Measurements from ENCODE around the gene APOBEC3B.

The APOBEC3B gene

GRCh38 chr22:38966942-38967341 is 15.2 kb upstream of the APOBEC3B start:
- no peak for TF ChIP-seq CTCF (IDR thresholded peaks at IDR 0.05)

- TF ChIP-seq CTCF (IDR thresholded peaks at IDR 0.05): no peak
Measured at GRCh38 chr22:38967451-38968450, 14.4 kb upstream of the APOBEC3B start.

GRCh38 chr22:38968801-38969200 is 13.3 kb upstream of the APOBEC3B start:
- TF ChIP-seq CTCF (IDR thresholded peaks at IDR 0.05): no peak

- no peak for TF ChIP-seq CTCF (IDR thresholded peaks at IDR 0.05)
Measured at GRCh38 chr22:38970551-38970950, 11.6 kb upstream of the APOBEC3B start.

- TF ChIP-seq CTCF (IDR thresholded peaks at IDR 0.05): no peak
Measured at GRCh38 chr22:38971202-38971601, 10.9 kb upstream of the APOBEC3B start.

- TF ChIP-seq CTCF (IDR thresholded peaks at IDR 0.05): no peak
Measured at GRCh38 chr22:38971791-38972190, 10.4 kb upstream of the APOBEC3B start.

- no peak for TF ChIP-seq CTCF (IDR thresholded peaks at IDR 0.05)
Measured at GRCh38 chr22:38972558-38972957, 9.6 kb upstream of the APOBEC3B start.

Data from LNCAP (cell line).